PFSK-1 (cell line): ENCODE measurements around the gene NDUFAF2. TPM values are rescaled to one million over a fixed set of nuclear protein-coding genes. Genes with fewer than 3 reads are reported as not detected.
A peak's percentile ranks its signal among the peaks of the same experiment; 100 is the strongest.

Source experiments
- FOXP2 ChIP-seq: optimal IDR thresholded peaks from 2 replicates; pipeline ENCODE3; 2011; ENCODE audit warnings: borderline replicate concordance, control low read depth, inconsistent platforms; ENCODE audit not compliant: insufficient read depth; ENCODE audit errors: extremely low read length, extremely low read depth
- POLR2AphosphoS5 ChIP-seq: IDR thresholded peaks from 2 replicates; pipeline ENCODE4 v1.6.1; 2012; ENCODE audit warnings: low read depth, mild to moderate bottlenecking, control low read depth, low read length, moderate library complexity
- SIN3A ChIP-seq: IDR thresholded peaks from 2 replicates; pipeline ENCODE4 v1.6.1; 2012; ENCODE audit warnings: mild to moderate bottlenecking, low read length, moderate library complexity, borderline replicate concordance; ENCODE audit not compliant: insufficient read depth
- TAF1 ChIP-seq: IDR thresholded peaks from 2 replicates; pipeline ENCODE4 v1.6.1; 2012; ENCODE audit warnings: low read length, control low read depth, borderline replicate concordance; ENCODE audit not compliant: insufficient read depth
- polyA plus RNA-seq: library from polyadenylated mRNA; unstranded; fragments of >200 nt; gene quantifications from one replicate; pipeline ENCODE4 v1.2.1, GENCODE V29; 2012; ENCODE audit warnings: low read depth, missing spikeins; ENCODE audit not compliant: insufficient read length
- TF ChIP-seq, protein P1 (sequence below), 2 experiments: IDR thresholded peaks; 2 replicates each; pipeline versions ENCODE4 v1.6.1 to v1.8.0; 2011 to 2012; ENCODE audit warnings: low read depth in 2 of 2, low read length in 2 of 2, control low read depth in 1 of 2, inconsistent platforms in 1 of 2, mild to moderate bottlenecking in 1 of 2, moderate library complexity in 1 of 2; ENCODE audit not compliant: insufficient read depth in 1 of 2

Gene NDUFAF2, protein sequence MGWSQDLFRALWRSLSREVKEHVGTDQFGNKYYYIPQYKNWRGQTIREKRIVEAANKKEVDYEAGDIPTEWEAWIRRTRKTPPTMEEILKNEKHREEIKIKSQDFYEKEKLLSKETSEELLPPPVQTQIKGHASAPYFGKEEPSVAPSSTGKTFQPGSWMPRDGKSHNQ
- polyA plus RNA-seq = 81.3 TPM

DNA sequence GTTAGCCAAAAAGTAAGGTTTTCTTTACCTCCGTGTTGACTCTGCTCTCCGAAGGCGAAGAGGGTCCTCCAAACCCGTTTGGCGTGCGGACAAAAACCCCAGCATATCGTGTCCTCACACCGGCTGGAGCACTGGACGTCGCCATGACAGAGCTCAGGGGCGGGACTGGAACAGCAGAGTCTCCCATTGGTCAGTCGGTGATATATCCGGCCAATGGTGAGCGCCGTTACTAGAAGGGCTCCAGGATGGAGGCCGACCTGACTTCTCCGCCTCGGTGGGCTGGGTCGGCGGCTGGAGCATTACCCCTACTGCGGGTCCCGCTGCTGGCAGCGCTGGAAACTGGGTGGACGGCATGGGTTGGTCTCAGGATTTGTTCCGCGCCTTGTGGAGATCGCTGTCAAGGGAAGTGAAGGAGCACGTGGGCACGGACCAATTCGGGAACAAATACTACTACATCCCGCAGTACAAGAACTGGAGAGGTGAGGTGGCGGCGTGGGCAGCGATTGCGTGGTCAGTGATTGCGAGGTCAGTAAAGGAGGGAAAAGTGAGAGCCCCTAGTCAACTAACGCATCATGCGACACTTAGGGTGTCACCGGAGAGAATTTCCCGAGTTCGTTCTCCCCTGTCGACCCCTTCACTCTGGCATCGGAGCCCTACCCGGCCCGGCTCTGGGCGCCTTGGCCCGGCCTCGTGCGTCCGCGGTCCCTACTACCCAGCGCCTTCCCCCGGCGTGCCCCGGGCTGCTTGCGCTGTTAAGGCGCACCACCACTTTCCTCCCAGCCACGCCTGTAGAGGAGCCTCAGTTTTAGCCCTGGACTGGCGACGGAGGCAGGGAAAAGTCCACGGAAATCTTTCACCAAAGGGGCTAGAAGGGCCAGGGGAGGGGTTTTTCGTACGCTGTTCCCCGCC is at the start of gene NDUFAF2, which contains the start of gene ERCC8:
TSS of gene NDUFAF2 (plus strand) at position 302 of the 909 bp plus-strand sequence. CDS start at position 353, 51 bp downstream.
TSS of gene ERCC8 (minus strand) at position 167 of the 909 bp plus-strand sequence. CDS start at position 105, 62 bp downstream.
- no peak; the same call in 1 of the 2 replicates for TF ChIP-seq SIN3A
- TF ChIP-seq POLR2AphosphoS5 = peak; percentile 79
- TF ChIP-seq TAF1 = peak; percentile 85; the same call in 1 of the 2 replicates

DNA sequence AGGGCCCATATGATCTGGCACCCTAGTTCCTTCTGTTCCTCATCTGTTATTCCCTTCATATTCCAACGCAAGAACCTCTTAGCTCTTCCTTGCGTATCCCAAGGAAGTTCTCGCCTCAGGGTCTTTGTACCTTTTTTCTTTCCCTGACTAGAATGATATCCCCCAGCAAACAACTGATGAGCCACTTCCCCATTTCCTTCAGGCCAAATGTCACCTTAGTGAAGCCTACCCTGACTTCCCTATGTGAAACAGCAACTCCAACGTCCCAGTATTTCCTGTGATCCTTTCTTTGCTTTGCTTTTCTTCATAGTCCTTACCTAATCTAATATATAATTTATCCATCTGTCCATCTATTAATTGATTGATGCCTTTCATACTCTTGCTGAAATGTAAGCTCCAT is 48.0 kb upstream of the NDUFAF2 start:
- TF ChIP-seq SIN3A = no peak
- no peak for TF ChIP-seq FOXP2
- TF ChIP-seq, protein P1, sequence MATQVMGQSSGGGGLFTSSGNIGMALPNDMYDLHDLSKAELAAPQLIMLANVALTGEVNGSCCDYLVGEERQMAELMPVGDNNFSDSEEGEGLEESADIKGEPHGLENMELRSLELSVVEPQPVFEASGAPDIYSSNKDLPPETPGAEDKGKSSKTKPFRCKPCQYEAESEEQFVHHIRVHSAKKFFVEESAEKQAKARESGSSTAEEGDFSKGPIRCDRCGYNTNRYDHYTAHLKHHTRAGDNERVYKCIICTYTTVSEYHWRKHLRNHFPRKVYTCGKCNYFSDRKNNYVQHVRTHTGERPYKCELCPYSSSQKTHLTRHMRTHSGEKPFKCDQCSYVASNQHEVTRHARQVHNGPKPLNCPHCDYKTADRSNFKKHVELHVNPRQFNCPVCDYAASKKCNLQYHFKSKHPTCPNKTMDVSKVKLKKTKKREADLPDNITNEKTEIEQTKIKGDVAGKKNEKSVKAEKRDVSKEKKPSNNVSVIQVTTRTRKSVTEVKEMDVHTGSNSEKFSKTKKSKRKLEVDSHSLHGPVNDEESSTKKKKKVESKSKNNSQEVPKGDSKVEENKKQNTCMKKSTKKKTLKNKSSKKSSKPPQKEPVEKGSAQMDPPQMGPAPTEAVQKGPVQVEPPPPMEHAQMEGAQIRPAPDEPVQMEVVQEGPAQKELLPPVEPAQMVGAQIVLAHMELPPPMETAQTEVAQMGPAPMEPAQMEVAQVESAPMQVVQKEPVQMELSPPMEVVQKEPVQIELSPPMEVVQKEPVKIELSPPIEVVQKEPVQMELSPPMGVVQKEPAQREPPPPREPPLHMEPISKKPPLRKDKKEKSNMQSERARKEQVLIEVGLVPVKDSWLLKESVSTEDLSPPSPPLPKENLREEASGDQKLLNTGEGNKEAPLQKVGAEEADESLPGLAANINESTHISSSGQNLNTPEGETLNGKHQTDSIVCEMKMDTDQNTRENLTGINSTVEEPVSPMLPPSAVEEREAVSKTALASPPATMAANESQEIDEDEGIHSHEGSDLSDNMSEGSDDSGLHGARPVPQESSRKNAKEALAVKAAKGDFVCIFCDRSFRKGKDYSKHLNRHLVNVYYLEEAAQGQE (IDR thresholded peaks at IDR 0.05; ENCODE audit: insufficient read depth in 1 of 2, low read depth in 2 of 2, low read length in 2 of 2) = no peak
- TF ChIP-seq POLR2AphosphoS5 = no peak
- no peak for TF ChIP-seq TAF1

DNA sequence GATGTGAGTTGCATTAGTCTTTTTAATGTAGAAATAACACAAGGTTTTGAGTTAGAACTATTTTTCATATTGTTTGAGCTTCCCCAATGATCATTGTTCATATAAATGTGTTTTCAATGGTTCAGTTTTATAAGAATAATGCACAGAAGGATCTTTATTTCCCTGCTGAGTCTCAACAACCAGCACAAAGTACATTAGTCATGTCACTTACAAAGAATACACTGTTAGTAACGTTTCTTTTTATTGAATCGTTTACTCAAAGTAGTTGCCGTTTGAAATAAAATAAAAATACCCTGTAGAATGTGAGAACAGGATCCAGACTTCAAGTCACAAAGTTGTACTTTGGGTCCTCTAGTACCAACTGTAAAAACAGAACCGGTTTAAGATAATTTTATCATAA is 41.6 kb upstream of the NDUFAF2 start:
- TF ChIP-seq SIN3A = no peak
- no peak for TF ChIP-seq FOXP2
- TF ChIP-seq, protein P1 (IDR thresholded peaks at IDR 0.05; ENCODE audit: insufficient read depth in 1 of 2, low read depth in 2 of 2, low read length in 2 of 2) = no peak
- no peak for TF ChIP-seq TAF1
- no peak for TF ChIP-seq POLR2AphosphoS5

DNA sequence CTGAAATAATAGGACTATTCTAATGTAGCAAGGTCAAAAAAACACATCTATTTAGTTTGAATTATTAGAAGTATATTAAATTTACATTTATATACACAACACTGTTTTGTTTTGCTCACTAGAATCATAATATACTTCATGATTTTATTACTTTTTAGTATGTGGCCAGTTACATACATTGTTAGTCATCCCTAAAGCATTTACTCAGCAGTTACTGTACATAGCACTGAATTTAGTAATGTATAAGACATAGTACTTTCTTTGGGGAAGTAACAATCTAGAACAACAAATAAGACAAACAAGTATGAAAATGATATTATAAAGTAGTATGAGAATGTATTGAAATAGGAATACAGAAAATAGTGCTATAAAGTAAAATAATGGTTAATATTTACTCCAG is 28.4 kb upstream of the NDUFAF2 start:
- TF ChIP-seq FOXP2 (no peak), TAF1 (no peak), POLR2AphosphoS5 (no peak), SIN3A (no peak)
- TF ChIP-seq, protein P1 (IDR thresholded peaks at IDR 0.05; ENCODE audit: insufficient read depth in 1 of 2, low read depth in 2 of 2, low read length in 2 of 2) = no peak

DNA sequence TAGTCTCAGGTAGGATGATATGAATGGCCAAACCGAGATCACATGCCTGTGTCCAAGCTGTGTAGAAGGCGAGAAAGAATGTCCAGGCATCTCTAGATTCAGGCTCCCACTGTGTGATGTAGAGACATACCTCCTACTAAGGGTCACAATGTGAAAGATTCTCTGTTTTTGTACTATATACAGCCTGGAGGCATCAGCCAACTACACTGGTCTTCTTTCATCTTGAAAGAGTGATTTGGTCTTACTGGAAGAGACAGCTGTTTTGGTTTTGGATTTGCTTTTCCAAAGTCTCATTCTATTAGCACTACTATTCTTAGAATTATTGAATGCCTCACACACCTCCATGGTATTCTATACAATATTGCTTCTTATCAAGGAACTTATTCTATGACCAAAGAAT is 26.5 kb upstream of the NDUFAF2 start:
- TF ChIP-seq TAF1 (no peak), POLR2AphosphoS5 (no peak), SIN3A (no peak), FOXP2 (no peak)
- TF ChIP-seq, protein P1 (IDR thresholded peaks at IDR 0.05; ENCODE audit: insufficient read depth in 1 of 2, low read depth in 2 of 2, low read length in 2 of 2) = no peak
